Right atrium auricular region (tissue), 2 donors: Measurements from ENCODE around the gene TANGO2. TPM values are rescaled to one million over a fixed set of nuclear protein-coding genes. Genes with fewer than 3 reads are reported as not detected.

Experiments
- DNase-seq: peaks from one replicate; pipeline ENCODE4 v3.0.0-alpha.2; 2019; ENCODE audit warnings: low spot score
- H3K27ac ChIP-seq, 2 donors: fragments of 200-600 bp; sonication (generic); 1 replicate in 1 of 2; 2 replicates in 1 of 2; pipeline ENCODE4 v1.5.1; 2016 to 2019
- H3K27me3 ChIP-seq, 2 donors: fragments of 200-600 bp; sonication (generic); one replicate each; pipeline versions ENCODE4 v1.5.1 to v1.6.0; 2017 to 2019
- H3K36me3 ChIP-seq: fragments of 200-600 bp; sonication (generic); one replicate; pipeline ENCODE4 v1.5.1; 2016
- H3K4me1 ChIP-seq, 2 donors: fragments of 200-600 bp; sonication (generic); one replicate each; pipeline versions ENCODE4 v1.5.1 to v1.6.0; 2017 to 2019
- H3K4me3 ChIP-seq, 2 donors: fragments of 200-600 bp; sonication (generic); 1 replicate in 1 of 2; 2 replicates in 1 of 2; pipeline ENCODE4 v1.5.1; 2017 to 2019; ENCODE audit warnings: mild to moderate bottlenecking in 1 of 2, moderate library complexity in 1 of 2
- H3K9me3 ChIP-seq, 2 donors: fragments of 200-600 bp; sonication (generic); one replicate each; pipeline ENCODE4 v1.5.1; 2019
- CTCF ChIP-seq, 2 donors: fragments of 200-600 bp; sonication (generic); IDR thresholded peaks; one replicate each; pipeline ENCODE4 v1.5.1; 2019; ENCODE audit warnings: antibody characterized with exemption in 2 of 2
- total RNA-seq, 2 donors: library from RNA; depleted of rRNA; stranded (reverse); fragments of >200 nt; gene quantifications; one replicate each; pipeline ENCODE4 v1.1.0, GENCODE V29; 2016

TANGO2 gene
- total RNA-seq, 2 donors from 2014 or later: 95.2 to 101 TPM

- no peak for DNase-seq
- peaks cover 17% of the 10 kb centered on the region for H3K36me3 ChIP-seq
- peak overlapping the region; percentile 51 to 75 for H3K27ac ChIP-seq
- peaks cover 0 to 53% of the 10 kb centered on the region in 2 donors for H3K4me1 ChIP-seq
- H3K27me3 ChIP-seq: no peaks in the 10 kb centered on the region
- H3K4me3 ChIP-seq: no peak overlapping the region
- no peaks in the 10 kb centered on the region for H3K9me3 ChIP-seq
- TF ChIP-seq CTCF (IDR thresholded peaks at IDR 0.05): no peak
These were observed 12.3 kb downstream of the TANGO2 start for GRCh38 chr22:20033045-20033706.

- DNase-seq: no peak
- H3K9me3 ChIP-seq: no peaks in the 10 kb centered on the region
- peaks cover 0 to 44% of the 10 kb centered on the region in 2 donors for H3K4me1 ChIP-seq
- H3K27ac ChIP-seq: peak overlapping the region in 1 of 2 donors; percentile 75
- H3K4me3 ChIP-seq: no peak overlapping the region
- no peaks in the 10 kb centered on the region for H3K27me3 ChIP-seq
- no peak for TF ChIP-seq CTCF (IDR thresholded peaks at IDR 0.05)
- peaks cover 26% of the 10 kb centered on the region for H3K36me3 ChIP-seq
These were observed 13.2 kb downstream of the TANGO2 start for GRCh38 chr22:20034143-20034542.

- Histone ChIP-seq H3K4me3 (no peak overlapping the region), H3K27me3 (no peaks in the 10 kb centered on the region), H3K27ac (no peak overlapping the region), H3K4me1 (peaks cover 0 to 35% of the 10 kb centered on the region in 2 donors), H3K9me3 (no peaks in the 10 kb centered on the region), H3K36me3 (peaks cover 39% of the 10 kb centered on the region)
- no peak for TF ChIP-seq CTCF (IDR thresholded peaks at IDR 0.05)
- DNase-seq: no peak
These were observed 14.6 kb downstream of the TANGO2 start for GRCh38 chr22:20035375-20036083.

GRCh38 chr22:20036084-20036482 lies 15.2 kb downstream of the TANGO2 start:
- Histone ChIP-seq H3K4me1 (peaks cover 0 to 34% of the 10 kb centered on the region in 2 donors), H3K4me3 (no peak overlapping the region), H3K27ac (no peak overlapping the region), H3K36me3 (peaks cover 44% of the 10 kb centered on the region), H3K9me3 (no peaks in the 10 kb centered on the region), H3K27me3 (no peaks in the 10 kb centered on the region)
- TF ChIP-seq CTCF (IDR thresholded peaks at IDR 0.05): no peak
- no peak for DNase-seq

- no peaks in the 10 kb centered on the region for H3K27me3 ChIP-seq
- peaks cover 0 to 28% of the 10 kb centered on the region in 2 donors for H3K4me1 ChIP-seq
- DNase-seq: no peak
- no peaks in the 10 kb centered on the region for H3K9me3 ChIP-seq
- TF ChIP-seq CTCF (IDR thresholded peaks at IDR 0.05): no peak
- H3K27ac ChIP-seq: no peak overlapping the region
- H3K4me3 ChIP-seq: no peak overlapping the region
- H3K36me3 ChIP-seq: peaks cover 45% of the 10 kb centered on the region
These were observed 15.9 kb downstream of the TANGO2 start for GRCh38 chr22:20036535-20037392.
